Activated gamma-delta T cell treated with anti-CD3 and anti-CD28 coated beads, Interleukin-2, amount 50 U/mL, for 16 hours (primary cell): ENCODE data around the gene MPRIP.

Experiments
- DNase-seq: peaks from one replicate; pipeline ENCODE4 v3.0.0-alpha.2; 2020; ENCODE audit warnings: low read depth

MPRIP gene

GRCh38 chr17:17088541-17089525, 46.6 kb downstream of the MPRIP start:
- no peak for DNase-seq

GRCh38 chr17:17089796-17090641, 47.8 kb downstream of the MPRIP start:
- DNase-seq, result no peak

GRCh38 chr17:17090642-17091103, 48.4 kb downstream of the MPRIP start:
- no peak for DNase-seq

GRCh38 chr17:17091276-17091675, 49.0 kb downstream of the MPRIP start:
- DNase-seq, result no peak

- no peak for DNase-seq
Observed at GRCh38 chr17:17091856-17092756, 49.8 kb downstream of the MPRIP start.

- no peak for DNase-seq
Observed at GRCh38 chr17:17093764-17094163, 51.5 kb downstream of the MPRIP start.

- DNase-seq, result no peak
Observed at GRCh38 chr17:17096438-17097178, 54.4 kb downstream of the MPRIP start.

- no peak for DNase-seq
Observed at GRCh38 chr17:17097763-17098345, 55.6 kb downstream of the MPRIP start.

GRCh38 chr17:17098551-17099179, 56.4 kb downstream of the MPRIP start:
- no peak for DNase-seq

GRCh38 chr17:17102176-17102575, 59.9 kb downstream of the MPRIP start:
- no peak for DNase-seq

- DNase-seq, result no peak
Observed at GRCh38 chr17:17103160-17103559, 60.9 kb downstream of the MPRIP start.

- no peak for DNase-seq
Observed at GRCh38 chr17:17104036-17104435, 61.8 kb downstream of the MPRIP start.

GRCh38 chr17:17104494-17104893, 62.2 kb downstream of the MPRIP start:
- DNase-seq, result no peak

- no peak for DNase-seq
Observed at GRCh38 chr17:17105976-17106375, 63.7 kb downstream of the MPRIP start.

- DNase-seq, result no peak
Observed at GRCh38 chr17:17106756-17107155, 64.5 kb downstream of the MPRIP start.

- DNase-seq, result no peak
Observed at GRCh38 chr17:17107281-17107680, 65.0 kb downstream of the MPRIP start.

- no peak for DNase-seq
Observed at GRCh38 chr17:17107891-17108431, 65.7 kb downstream of the MPRIP start.

- no peak for DNase-seq
Observed at GRCh38 chr17:17108451-17109049, 66.3 kb downstream of the MPRIP start.

GRCh38 chr17:17109256-17109655, 67.0 kb downstream of the MPRIP start:
- DNase-seq, result no peak
